HepG2 (cell line): ENCODE measurements around the gene BAZ1A. TPM values are rescaled to one million over a fixed set of nuclear protein-coding genes. Genes with fewer than 3 reads are reported as not detected.

ENCODE experiments used
- CC2D1A ChIP-seq: sonication (generic); formaldehyde crosslinking; IDR thresholded peaks from 2 replicates; pipeline ENCODE4 v1.8.1; 2023; ENCODE audit warnings: mild to moderate bottlenecking, missing genetic modification reagents
- CCAR2 ChIP-seq: fragments of 200-400 bp; formaldehyde crosslinking; optimal IDR thresholded peaks from 2 replicates; pipeline ENCODE3; 2018; ENCODE audit warnings: low read depth, mild to moderate bottlenecking, low read length, moderate library complexity
- FOXA3 ChIP-seq: IDR thresholded peaks from 2 replicates; pipeline ENCODE4 v1.6.1; 2016; ENCODE audit warnings: missing genetic modification reagents, missing compliant biosample characterization
- GATAD2A ChIP-seq: IDR thresholded peaks from 2 replicates; pipeline ENCODE4 v1.6.1; 2016
- GTF3A ChIP-seq: sonication (generic); formaldehyde crosslinking; conservative IDR thresholded peaks from 2 replicates; pipeline ENCODE4 v1.4.0; 2020; ENCODE audit warnings: mild to moderate bottlenecking, missing genetic modification reagents
- HMGXB4 ChIP-seq, 2 experiments: sonication (generic) in 1 of 2; formaldehyde crosslinking in 1 of 2; IDR thresholded peaks; 2 replicates each; pipeline versions ENCODE4 v1.4.0 to v1.6.1; 2018 to 2020; ENCODE audit warnings: missing genetic modification reagents in 2 of 2, borderline replicate concordance in 1 of 2, low read depth in 1 of 2, mild to moderate bottlenecking in 1 of 2, missing biosample characterization in 1 of 2
- KDM4B ChIP-seq: sonication (generic); formaldehyde crosslinking; IDR thresholded peaks from 2 replicates; pipeline ENCODE4 v1.4.0; 2020; ENCODE audit warnings: missing genetic modification reagents
- NR2F6 ChIP-seq, 2 experiments: IDR thresholded peaks; 2 replicates each; pipeline ENCODE4 v1.6.1; 2016; ENCODE audit warnings: antibody characterized with exemption in 1 of 2, mild to moderate bottlenecking in 1 of 2
- SALL1 ChIP-seq: sonication (generic); formaldehyde crosslinking; IDR thresholded peaks from 2 replicates; pipeline ENCODE4 v1.8.0; 2022; ENCODE audit warnings: mild to moderate bottlenecking, missing genetic modification reagents
- TFDP1 ChIP-seq: IDR thresholded peaks from 2 replicates; pipeline ENCODE4 v1.6.1; 2016; ENCODE audit warnings: missing compliant biosample characterization, missing genetic modification reagents, borderline replicate concordance
- ZBTB25 ChIP-seq: IDR thresholded peaks from 2 replicates; pipeline ENCODE4 v1.6.1; 2018; ENCODE audit warnings: missing genetic modification reagents
- ZBTB37 ChIP-seq: sonication (generic); formaldehyde crosslinking; IDR thresholded peaks from 2 replicates; pipeline ENCODE4 v1.4.0; 2020; ENCODE audit warnings: mild to moderate bottlenecking, missing genetic modification reagents
- ZNF136 ChIP-seq: sonication (generic); formaldehyde crosslinking; IDR thresholded peaks from 2 replicates; pipeline ENCODE4 v1.8.1; 2022; ENCODE audit warnings: low read depth, mild to moderate bottlenecking, moderate library complexity, missing genetic modification reagents
- ZNF280D ChIP-seq: sonication (generic); formaldehyde crosslinking; IDR thresholded peaks from 2 replicates; pipeline ENCODE4 v1.5.1; 2020; ENCODE audit warnings: mild to moderate bottlenecking, missing genetic modification reagents
- ZNF44 ChIP-seq: sonication (generic); formaldehyde crosslinking; IDR thresholded peaks from 2 replicates; pipeline ENCODE4 v1.5.1; 2020; ENCODE audit warnings: mild to moderate bottlenecking, missing genetic modification reagents
- ZNF441 ChIP-seq: sonication (generic); formaldehyde crosslinking; IDR thresholded peaks from 2 replicates; pipeline ENCODE4 v1.7.0; 2021; ENCODE audit warnings: missing genetic modification reagents, borderline replicate concordance
- ZNF501 ChIP-seq: sonication (generic); formaldehyde crosslinking; IDR thresholded peaks from 2 replicates; pipeline ENCODE4 v1.5.1; 2020; ENCODE audit warnings: mild to moderate bottlenecking, moderate library complexity, missing genetic modification reagents
- ZNF570 ChIP-seq: sonication (generic); formaldehyde crosslinking; IDR thresholded peaks from 2 replicates; pipeline ENCODE4 v1.4.0; 2020; ENCODE audit warnings: mild to moderate bottlenecking, missing genetic modification reagents, borderline replicate concordance
- ZNF761 ChIP-seq: sonication (generic); formaldehyde crosslinking; conservative IDR thresholded peaks from 2 replicates; pipeline ENCODE4 v1.4.0; 2020; ENCODE audit warnings: mild to moderate bottlenecking, missing genetic modification reagents
- ZNF790 ChIP-seq: sonication (generic); formaldehyde crosslinking; IDR thresholded peaks from 2 replicates; pipeline ENCODE4 v1.8.0; 2022; ENCODE audit warnings: missing genetic modification reagents, mild to moderate bottlenecking, borderline replicate concordance
- polyA plus RNA-seq, 8 experiments: library from polyadenylated mRNA; depleted of rRNA in 3 of 8; stranded (reverse) in 7 of 8; unstranded in 1 of 8; fragments of >200 nt; fragmentation: Illumina TruSeq in 4 of 8; extraction: Trizol in 4 of 8; gene quantifications; 2 replicates each; pipeline versions ENCODE4 v1.2.1 to v1.2.3, GENCODE V29; 2011 to 2016; ENCODE audit warnings: low read depth in 4 of 8, missing spikeins in 1 of 8, mixed read lengths in 1 of 8; ENCODE audit not compliant: insufficient read depth in 1 of 8
- total RNA-seq, 5 experiments: library from RNA; depleted of rRNA; stranded (reverse); fragments of >200 nt; fragmentation: Illumina TruSeq; extraction: Trizol; gene quantifications; 2 replicates each; pipeline ENCODE4 v1.2.3, GENCODE V29; 2016; ENCODE audit warnings: low read depth in 1 of 5

The BAZ1A gene
- total and polyA plus RNA-seq, 2 of the 13 experiments (the other 11 are each of a cell fraction or from before 2014, with no cell fraction given) = 20.9 to 56.8 TPM

GRCh38 chr14:34722723-34723545 lies 152.2 kb downstream of the BAZ1A start (continued):
- TF ChIP-seq ZNF280D = peak; percentile 77; the same call in 1 of the 2 replicates
- no peak for TF ChIP-seq ZBTB37 (CRISPR knock-in tag)
- TF ChIP-seq SALL1 = 0 out of 2 replicates have a peak, but pooled peaks have one; percentile 24
- TF ChIP-seq ZNF761 = peak; percentile 54; the same call in 1 of the 2 replicates
- TF ChIP-seq ZNF790 = 0 out of 2 replicates have a peak, but pooled peaks have one; percentile 52
- no peak for TF ChIP-seq ZNF570 (CRISPR knock-in tag)
- TF ChIP-seq KDM4B (CRISPR knock-in tag) = peak; percentile 19; the same call in 1 of the 2 replicates
- TF ChIP-seq ZBTB25 (CRISPR knock-in tag) = peak; percentile 80
- TF ChIP-seq CCAR2 = no peak
- TF ChIP-seq GTF3A = no peak
- peak; percentile 65; the same call in 1 of the 2 replicates for TF ChIP-seq GATAD2A (CRISPR knock-in tag)
- peak; percentile 67 to 72; a peak in 2 of 4 replicates for TF ChIP-seq HMGXB4 (CRISPR knock-in tag; IDR thresholded peaks at IDR 0.05; ENCODE audit: borderline replicate concordance in 1 of 2, low read depth in 1 of 2)
- TF ChIP-seq ZNF501 (CRISPR knock-in tag) = no peak
- peak; percentile 12; the same call in 1 of the 2 replicates for TF ChIP-seq TFDP1 (CRISPR knock-in tag)
- TF ChIP-seq CC2D1A (CRISPR knock-in tag) = no peak
- TF ChIP-seq NR2F6 (IDR thresholded peaks at IDR 0.05) = no peak
- TF ChIP-seq NR2F6 (CRISPR knock-in tag; IDR thresholded peaks at IDR 0.05) = no peak
- peak; percentile 93; the same call in 1 of the 2 replicates for TF ChIP-seq ZNF44 (CRISPR knock-in tag)
- peak; percentile 38; the same call in 1 of the 2 replicates for TF ChIP-seq ZNF441
- TF ChIP-seq ZNF136 (CRISPR knock-in tag) = peak; percentile 89
- peak; percentile 19; the same call in 1 of the 2 replicates for TF ChIP-seq FOXA3
